HG03521 (cell line): ENCODE data around the gene MSI2.

ENCODE experiments used
- ATAC-seq: cut with Tn5 transposase; IDR thresholded peaks from one replicate; pipeline ENCODE4 v1.9.1; 2021; ENCODE audit warnings: mild to moderate bottlenecking, moderate library complexity; ENCODE audit not compliant: unreplicated experiment

MSI2 gene

DNA sequence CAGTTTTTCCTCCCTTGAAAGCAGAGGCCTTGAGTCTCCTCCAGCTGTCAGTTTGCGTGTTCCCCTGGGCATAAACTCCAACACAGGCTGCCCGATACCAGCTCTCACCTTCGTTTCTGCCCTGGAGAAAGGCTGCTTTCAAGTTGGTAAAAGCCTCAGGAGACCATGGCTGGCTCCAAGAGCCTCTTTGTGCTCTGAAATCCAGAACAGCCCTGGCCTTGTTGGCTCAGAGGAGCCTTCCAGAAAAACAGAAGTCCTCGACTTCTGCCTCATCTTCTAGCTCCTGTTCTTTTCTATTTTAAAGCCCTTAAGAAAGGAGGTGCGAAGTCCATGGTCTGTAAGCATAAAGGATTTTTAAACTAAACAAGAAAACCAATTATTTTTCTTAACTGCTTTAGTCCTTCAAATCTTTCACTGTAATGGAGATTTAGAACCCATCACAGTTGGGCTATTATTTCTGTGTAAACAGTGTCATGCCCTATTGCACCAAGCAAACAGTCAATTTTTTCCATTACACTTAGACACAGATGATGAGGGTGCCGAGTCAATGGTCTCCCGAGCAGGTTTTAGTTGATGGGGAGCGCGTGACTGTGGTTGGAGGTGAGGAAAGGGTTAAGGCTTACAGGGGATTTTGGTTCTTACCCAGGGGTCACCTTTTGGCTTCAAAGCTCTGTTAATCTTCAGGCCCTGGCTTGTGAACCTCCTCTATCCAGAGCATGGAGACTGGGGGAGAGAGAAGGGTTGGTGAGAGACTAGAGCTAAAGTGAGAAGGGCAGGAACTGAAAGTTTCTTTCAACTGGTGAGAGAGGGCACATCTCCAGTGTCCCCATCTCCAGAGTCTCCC, 212.8 kb downstream of the MSI2 start:
- peak; percentile 47 for ATAC-seq

DNA sequence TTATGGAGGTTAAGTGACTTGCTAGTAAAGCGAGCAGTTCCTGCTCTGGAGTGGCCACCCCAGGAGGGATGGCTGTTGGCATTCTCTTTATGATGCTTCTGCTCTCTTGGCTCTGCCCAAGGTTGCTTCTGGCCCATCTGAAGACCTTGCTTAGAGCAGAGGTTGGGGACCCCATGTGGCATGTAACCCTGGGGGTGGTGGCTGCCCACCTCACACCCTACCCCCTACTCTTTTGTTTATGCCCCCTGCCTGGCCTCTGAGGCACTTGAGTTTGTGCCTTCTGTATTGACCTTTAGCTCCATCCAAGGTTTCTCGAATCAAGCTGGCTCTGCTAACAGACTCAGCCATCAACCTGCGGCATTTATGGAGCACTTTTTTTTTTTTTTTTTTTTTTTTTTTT, 214.6 kb downstream of the MSI2 start:
- no peak for ATAC-seq

DNA sequence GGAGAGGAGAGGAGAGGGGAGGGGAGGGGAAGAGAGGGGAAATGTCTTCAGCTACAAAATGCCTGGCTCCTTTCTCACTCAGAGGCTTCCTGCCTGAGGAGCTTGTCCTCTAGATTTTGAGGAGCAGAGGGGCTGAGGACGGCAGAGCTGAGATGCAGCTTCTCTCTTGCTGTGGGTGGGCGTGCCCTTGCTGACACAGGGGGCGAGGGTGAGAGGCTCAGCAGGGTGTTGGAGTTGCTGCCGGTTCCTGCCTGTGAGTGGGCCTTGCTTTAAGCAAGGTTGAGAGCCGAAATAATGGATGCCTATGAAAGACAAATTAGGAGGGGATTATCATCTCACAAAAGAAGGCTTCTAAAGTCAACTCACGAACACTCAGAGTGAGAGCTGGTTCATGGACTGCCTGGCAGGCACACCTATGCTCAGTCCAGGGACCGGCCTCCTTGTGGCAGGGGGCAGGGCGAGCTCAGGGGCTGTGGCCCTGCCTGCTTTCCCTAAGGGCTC, 215.6 kb downstream of the MSI2 start:
- no peak for ATAC-seq

DNA sequence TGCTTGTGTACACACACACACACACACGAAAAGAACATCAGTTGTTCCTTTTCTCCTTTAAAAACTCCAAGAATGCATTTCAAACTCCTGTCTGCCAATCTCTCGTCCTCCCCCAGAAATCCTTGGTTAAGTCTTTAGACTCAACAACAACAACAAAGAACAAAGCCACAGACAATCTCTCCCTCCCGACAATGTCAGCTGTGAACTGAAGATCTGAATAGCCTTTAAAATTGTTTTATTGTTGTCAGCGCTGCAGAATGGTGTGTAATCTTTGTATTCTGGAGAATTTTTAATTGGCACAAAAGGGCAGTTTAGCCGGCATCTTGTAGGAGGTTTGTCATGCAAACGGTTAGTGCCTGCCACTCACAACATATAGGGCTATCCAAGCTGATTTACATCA, 219.5 kb downstream of the MSI2 start:
- ATAC-seq, result no peak

DNA sequence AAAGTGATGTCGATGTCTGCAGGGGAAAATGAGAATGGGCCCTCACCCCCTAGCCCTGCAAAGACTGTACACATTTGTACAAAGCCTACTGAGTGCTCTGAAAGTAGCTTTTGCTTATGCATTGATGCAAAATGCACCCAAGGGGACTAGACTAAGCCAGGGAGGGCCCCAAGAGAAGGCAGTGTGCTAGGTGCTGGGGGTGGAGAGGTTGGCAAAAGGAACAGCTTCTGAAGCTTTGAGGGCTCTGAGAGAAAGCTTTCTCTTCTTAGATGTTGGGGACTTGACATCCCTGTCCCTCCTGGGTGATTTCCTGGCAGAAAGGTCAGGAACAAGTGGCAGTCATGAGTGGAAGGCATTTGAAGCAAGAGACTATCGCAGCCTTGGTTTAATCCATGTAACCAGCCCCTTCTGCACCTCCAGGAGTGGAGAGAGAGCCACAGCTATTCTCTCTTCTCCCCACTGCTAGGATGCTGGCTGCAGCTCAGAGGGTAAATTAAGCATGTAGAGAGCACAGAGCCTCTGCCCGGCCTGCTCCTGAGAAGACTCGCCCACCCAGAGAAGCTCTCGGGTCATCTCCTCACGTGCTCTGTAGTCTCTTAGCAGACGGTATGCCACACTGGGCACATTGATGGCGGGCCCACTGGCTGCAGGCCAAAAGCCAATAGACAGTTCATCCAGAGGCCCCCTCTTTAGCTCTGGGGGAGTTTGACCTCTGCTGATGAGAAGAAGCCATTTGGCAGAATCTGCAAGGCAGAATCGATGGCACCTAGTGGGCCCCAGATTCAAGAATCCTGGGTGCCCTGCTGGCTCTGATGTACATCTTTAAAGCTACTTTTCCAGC, 221.4 kb downstream of the MSI2 start:
- no peak for ATAC-seq

DNA sequence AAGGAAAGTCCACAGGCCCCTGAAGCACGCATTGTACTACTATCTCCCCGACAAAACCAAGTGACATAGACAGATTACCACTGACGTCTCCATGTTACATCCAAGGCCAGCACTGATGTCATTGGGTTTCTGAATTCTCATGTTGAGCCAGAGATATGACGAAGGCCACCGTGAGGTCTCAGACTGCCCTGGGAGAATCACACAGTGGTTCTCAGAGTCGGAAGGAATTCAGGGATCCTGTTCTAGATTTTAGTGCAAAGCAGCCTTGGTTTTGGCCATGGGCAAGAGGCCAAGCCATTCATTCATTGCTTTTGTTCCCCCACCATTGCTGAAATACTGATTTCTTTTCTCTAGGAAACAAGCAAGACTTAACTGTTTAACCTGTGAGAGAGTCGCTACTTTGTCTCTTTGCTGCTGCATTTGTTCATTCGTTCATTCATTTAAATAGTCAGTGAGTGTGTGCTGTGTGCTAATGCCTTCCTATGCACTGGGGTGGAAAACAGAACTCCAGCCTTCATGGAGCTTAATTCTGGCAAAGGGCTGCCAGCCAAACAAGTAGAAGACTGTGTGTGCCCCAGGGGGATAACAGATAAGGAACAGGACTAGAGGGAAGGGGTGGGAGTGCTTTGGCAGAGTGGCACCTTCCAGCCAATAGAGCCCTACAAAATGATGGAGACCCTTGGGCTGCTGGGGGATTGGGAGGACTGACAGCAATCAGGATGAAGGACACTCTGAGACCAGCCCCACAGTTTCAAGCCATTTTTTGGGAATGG, 222.3 kb downstream of the MSI2 start:
- ATAC-seq, result no peak

DNA sequence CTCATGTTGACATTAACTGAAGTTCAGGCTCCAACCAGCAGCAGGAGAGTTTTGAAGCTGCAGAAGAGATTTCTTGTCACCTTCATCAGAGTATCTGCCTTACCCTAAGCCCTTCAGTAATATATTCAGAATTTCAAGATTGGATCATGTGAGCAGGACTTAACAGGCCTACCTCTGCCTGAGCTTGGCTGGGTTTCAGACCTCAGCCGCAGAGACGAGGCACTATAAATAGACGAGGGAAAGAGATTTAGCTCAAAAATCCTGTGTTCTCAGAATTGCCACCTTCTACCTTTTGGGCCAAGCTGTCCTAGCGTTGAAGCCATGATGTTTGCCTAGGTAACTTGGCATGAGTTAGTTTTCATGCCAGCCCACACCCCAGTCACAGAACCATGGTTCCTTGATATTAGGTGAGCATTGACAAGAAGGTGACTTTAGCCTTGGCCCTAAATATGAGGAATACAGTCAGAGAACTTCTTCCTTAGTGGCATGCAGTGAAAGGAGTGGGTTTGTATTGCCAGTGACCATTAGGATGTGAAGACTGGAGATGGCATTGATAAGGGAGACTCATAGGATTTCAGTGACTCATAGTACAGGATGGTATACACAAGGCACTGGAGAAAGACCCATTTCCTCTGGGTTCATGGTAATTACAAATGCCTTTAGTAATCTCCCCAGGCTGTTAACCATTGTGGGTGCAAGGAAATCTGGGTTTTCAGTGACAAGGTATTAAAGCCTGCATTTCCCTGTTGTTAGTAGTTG, 224.3 kb downstream of the MSI2 start:
- ATAC-seq, result no peak

DNA sequence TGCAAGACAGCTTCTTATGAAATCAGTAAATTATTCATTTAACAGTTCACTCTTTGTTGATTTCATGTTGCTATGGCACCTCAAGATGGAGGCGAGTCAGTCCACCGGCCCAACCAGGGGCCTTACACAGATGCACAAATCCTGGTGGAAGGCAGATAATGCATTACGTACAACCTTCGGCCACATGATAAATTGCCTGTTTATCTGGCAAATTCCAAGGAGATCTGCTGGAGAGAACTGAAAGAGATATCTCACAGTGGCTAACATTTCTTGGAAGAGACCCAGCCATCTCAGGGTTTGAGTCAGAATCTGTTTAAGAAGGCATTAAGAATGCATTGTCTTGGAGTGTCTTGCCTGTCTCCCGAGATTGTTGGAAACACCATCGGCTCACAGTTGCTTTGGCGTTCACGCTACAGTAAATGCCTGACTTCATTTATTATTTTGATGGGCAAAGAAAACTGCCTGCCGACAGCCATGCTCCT, 225.6 kb downstream of the MSI2 start:
- ATAC-seq, result no peak

DNA sequence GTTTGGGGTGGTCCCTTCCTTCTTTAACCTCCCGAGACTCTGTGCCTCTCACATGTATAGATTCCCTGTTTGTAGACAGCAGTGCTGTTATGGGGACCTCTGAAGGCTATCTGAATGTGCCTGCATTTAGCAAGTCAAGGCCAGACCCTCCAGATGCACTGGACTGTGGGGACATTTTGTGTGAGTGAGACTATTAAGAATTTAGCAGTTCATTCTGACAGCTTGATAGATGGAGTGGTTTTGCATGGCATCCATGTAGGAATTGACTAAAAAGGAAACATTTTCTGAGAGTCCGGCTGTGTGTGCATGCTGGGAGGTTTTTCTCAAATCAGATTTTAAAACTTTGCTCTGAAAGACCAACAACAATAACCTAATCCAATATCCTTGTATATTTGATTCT, 226.3 kb downstream of the MSI2 start:
- no peak for ATAC-seq

DNA sequence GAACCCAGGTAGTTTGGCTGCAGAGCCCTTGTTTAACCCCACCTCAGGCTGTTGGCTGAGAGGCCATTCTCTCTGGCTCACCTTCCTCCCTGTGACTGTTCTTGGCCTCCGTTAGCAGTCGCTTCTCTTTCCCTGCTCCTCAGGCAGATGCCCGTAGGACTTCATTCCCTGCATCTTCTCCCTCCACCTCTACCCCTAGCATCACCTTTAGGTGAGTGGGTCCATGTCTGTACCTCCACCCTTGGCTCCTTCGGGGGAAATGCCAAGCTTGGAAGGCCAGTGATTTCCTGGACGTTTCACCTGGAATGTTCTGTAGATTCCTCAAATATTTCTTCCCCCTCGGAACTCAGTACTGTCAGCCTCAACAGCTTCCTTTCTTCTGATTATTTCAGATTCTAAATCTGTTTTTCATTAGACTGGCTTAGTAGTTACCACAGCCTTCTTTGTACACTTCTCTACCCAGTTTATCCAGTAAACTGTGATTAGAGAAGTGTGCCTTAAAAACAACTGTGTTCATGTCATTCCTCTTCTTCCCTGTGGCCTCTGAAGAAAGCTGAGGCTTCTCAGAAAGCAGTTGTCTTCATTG, 227.9 kb downstream of the MSI2 start:
- no peak for ATAC-seq

DNA sequence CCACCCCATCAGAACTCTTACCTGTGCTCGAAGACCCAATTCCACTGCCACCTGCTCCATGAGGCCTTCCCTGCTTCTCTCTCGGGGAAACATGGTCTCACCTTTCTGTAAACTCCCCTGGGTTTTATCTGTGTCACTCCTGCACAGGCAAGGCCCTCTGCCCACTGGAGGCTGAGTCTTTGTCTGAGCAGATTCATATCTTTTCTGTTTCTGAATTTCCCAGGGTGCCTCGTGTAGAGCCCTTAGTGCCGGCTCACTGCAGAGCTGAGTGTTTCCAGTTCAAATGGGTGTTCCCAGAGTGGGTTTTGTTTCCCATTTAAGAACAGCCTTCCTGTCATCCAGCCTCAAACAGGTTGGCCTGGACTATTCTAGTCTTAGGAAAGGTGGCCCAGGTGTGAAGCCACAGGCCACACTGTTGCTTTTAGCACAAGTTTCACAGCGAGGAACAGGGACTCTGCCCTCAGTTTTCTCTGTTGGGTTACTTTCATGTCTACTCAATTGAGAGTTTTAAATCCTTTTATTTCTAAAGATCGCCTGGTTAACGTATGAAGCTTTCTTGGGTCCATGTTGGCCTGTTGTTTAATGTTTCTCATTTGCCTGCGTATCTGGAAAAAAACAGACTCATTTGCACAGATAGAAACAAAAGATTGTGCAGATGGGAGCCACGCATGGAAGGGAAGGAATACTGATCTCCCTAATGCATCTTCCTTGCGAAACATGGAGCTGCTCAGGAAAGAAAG, 228.7 kb downstream of the MSI2 start:
- no peak for ATAC-seq

DNA sequence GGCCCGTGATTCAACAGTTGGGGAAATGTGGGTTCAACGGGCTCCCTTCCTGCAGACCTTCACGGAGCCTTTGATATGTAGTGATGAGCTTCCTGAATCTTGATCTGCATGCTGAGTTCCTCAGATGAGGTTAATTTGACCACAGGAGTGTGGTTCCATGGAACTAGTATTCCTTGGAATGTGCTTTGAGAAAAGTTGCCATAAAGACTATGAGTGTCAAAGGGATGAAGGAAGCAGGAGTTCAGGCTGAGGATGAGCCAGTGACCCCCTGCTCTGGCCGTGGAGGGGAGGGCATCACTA, 229.2 kb downstream of the MSI2 start:
- ATAC-seq, result no peak

DNA sequence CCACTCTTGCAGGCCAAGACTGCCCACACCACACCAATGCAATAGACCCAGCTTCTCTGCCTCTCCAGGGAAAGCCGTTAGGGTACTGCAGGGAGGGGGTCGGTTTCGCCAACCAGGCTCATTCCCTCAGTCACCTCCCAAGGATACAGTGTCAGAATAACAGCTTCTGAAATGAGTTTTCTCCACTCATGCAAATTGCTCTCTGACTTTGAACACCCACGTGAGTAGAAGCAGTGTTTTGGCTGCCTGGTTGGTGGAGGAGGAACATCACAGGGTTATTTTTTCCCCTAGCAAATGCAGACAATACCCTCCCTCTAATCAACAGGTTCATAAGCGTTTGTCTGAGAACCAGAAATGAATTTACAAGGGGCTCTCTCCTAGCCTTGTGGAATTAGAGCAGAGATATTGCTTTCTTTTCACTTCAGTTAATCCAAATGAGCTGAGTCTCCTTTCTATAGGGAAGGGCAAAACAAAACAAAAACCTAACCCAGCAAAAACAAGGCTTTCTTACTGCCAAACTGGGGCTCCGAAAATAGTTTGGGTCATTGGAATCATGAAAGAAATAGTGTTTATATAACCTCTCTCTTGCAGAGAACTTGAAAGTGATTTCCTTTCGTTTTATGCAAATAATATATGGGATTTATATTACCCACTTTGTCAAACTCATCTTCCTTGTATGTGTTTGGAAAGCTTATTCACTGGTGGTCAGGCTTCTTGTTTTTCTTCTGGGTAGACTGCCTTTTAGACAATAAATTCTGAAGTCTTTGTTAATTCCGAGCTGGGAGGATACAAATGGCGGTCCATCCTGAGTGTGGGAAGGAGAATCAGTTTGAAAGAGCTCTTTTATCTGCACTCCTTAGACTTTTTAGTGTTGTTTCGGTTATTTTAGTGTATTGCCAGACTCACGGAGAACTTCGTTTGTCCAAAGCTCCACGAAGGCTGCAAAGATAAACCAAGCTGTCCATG, 229.9 kb downstream of the MSI2 start:
- ATAC-seq, result no peak

DNA sequence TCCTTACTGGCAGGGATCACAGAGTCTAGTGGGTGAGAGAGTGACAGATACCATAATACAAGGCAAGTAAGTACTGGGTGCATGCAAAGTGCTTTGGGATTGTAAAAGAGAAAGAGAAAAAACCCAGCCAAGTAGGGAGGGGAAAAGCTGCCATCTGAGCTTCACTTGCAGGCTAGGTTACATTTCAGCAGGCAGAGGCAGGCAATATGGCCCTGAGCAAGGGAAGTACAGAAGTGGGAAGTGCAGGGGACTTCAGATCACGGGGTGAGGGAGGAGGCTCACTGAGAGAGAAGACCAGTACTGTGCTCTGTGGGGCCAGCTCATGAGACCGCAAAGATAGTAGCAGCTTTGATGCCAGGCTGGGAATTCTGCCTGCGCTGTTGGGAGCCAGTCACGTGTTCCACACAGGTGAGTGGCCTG, 230.6 kb downstream of the MSI2 start:
- no peak for ATAC-seq

DNA sequence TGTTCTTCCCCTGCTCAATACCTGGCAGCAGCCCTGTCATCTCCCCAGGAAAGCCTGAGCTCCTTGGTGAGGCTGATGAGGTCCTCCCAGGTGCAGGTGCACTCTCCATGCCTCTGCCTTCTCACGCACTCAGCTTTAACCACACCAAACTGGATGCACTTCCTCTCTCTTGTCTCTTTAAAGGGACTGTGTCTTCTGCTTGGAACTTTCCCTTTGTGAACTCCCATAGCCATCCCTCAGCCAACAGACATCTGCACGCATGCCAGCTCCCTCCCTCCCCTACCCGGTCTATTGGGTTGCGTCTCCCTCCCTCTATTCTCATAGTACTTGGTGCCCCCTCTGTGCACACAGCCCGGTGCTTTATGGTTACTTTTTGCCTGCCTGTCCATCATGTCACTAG, 231.2 kb downstream of the MSI2 start:
- no peak for ATAC-seq

DNA sequence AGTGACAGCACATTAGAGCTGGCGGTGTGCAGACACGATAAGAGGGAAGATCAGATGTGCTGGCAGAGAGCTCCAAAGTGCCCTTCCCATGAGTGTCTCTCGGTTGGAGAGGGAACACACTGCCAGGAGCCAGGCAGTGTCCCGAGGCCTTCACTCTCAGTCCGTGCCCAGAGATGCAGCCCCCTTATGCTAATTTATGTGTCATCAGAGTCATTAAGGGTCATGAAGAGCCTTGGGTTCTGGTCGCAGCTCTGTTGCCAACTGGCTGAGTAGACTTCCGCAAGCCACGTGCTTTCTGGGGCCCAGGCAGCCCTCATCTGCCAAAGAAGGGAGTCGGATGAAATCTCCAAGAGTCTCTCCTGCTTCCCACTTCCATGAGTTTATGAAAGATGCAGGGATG, 232.5 kb downstream of the MSI2 start:
- no peak for ATAC-seq

DNA sequence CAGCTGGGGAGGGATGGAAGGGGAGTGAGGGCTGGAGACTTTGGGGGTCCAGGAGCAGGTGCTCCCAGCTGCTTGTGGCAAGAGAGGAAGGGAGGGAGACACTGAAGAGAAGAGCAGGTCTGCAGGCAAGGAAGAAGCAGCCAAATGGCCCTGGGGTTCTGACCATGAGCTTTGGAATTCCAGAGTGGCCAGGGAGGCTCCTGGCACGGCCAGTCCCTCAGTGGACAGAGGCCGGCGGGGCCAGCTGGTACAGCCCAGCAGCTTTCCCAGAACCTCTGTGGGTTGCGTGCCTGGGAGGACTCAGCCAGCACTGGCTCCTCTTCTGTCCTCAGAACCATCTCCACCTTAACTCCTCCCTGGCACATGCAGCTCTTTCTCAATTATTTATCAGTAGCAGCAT, 233.0 kb downstream of the MSI2 start:
- no peak for ATAC-seq

DNA sequence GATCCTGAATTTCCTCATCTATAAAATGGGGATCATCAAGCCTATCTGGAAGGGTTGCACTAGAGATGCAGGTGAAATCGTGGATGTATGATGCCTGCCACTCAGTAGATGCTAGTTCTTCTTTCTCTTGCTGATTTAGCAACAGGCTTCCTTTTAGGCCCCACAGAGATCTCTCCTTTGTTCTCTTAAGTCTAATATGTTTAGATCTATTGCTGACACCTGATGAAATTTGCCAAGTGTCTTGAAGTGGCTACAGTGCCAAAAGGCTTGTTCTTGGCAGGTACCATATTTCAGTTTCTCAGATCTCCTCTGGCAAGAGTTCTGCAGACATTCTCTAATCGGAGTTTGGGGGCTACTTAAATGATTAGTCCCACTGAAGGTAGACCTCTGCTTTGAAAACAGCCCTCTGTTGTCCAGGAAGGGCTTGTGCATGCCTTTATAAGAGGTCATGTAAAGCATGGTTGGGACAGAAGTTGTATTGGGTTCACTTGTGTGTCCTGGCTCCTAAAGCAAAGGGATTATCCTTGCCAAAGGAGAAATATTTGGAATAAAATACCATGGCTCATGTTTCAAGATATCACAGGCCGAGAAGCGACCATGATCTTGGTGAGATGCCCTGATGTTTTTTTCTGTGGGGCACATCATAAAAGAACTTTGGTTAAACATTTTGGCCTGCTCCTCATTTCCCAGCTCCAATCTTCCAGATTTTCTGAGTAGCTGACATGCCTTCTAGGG, 234.0 kb downstream of the MSI2 start:
- no peak for ATAC-seq
